GM12864 (cell line): ENCODE results near the gene REEP1.

Experiments used
- DNase-seq: peaks from one replicate; pipeline ENCODE4 v3.0.0-alpha.2; 2011; ENCODE audit warnings: low read depth
- H3K4me3 ChIP-seq: 2 replicates; pipeline ENCODE4 v1.5.1; 2011; ENCODE audit warnings: mild to moderate bottlenecking, low read depth, low read length, control low read depth
- CTCF ChIP-seq: IDR thresholded peaks from 2 replicates; pipeline ENCODE4 v1.5.1; 2011; ENCODE audit warnings: low read depth, mild to moderate bottlenecking, moderate library complexity, low read length, control low read depth, inconsistent platforms; ENCODE audit errors: missing control alignments

The REEP1 gene

GRCh38 chr2:86275384-86275799 lies 62.0 kb downstream of the REEP1 start:
- no peak for DNase-seq
- no peak overlapping the region for H3K4me3 ChIP-seq
- TF ChIP-seq CTCF, result no peak

- TF ChIP-seq CTCF, result no peak
- no peak for DNase-seq
- no peak overlapping the region for H3K4me3 ChIP-seq
These were observed 62.5 kb downstream of the REEP1 start for GRCh38 chr2:86274918-86275275.

GRCh38 chr2:86274265-86274917 lies 63.0 kb downstream of the REEP1 start:
- TF ChIP-seq CTCF, result no peak
- DNase-seq, result no peak
- H3K4me3 ChIP-seq, result no peak overlapping the region

GRCh38 chr2:86272111-86272510 lies 65.3 kb downstream of the REEP1 start:
- DNase-seq, result no peak
- no peak for TF ChIP-seq CTCF

GRCh38 chr2:86271248-86271647 lies 66.2 kb downstream of the REEP1 start:
- H3K4me3 ChIP-seq, result no peak overlapping the region
- no peak for TF ChIP-seq CTCF
- DNase-seq, result no peak

More at GRCh38 chr2:86272111-86272510, 65.3 kb downstream of the REEP1 start:
- no peak overlapping the region for H3K4me3 ChIP-seq

- H3K4me3 ChIP-seq, result no peak overlapping the region
- no peak for TF ChIP-seq CTCF
- no peak for DNase-seq
These were observed 73.5 kb downstream of the REEP1 start for GRCh38 chr2:86263956-86264355.

- DNase-seq, result no peak
- H3K4me3 ChIP-seq, result no peak overlapping the region
- TF ChIP-seq CTCF, result no peak
These were observed 76.4 kb downstream of the REEP1 start for GRCh38 chr2:86260978-86261377.
